COLO668 (cell line): ENCODE results near the gene SLC9A6.
"Not testable (repeated sequence)": the region's sequence is repeated elsewhere in the genome, so short reads cannot be mapped to it uniquely, and the experiment has no call there.

Experiments used
- DNase-seq: peaks from one replicate; lab custom pipeline; 2025; ENCODE audit not compliant: unreplicated experiment; lab: John Stamatoyannopoulos, UW

The SLC9A6 gene

DNA sequence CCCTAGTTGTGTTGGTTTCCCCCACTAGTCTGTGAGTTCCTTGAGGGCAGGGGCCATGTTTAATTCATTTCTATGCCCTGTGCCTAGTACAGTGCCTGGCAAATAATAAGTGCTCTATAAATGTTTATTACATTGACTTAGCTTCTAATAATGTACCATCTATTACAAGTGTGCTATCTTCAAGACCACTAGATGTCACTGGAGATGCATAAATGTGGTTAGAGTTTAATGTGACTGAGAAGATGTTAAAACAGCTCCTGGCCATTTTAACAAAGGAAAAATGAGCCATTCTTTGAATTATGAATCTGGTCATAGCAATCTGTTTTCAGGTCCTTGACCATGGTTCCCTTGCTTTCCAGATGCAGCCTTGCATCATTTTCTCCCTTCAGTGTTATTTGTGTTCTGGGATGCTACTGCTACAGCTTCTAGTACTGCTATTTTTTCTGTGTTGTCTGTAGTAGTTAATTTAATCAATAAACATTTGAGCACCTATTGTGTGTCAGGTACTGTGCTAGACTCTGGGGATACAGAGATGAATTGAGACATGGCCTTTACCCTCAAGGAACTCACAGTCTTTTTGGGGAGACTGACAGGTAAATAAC lies 43.2 kb downstream of the SLC9A6 start:
- DNase-seq = no peak

DNA sequence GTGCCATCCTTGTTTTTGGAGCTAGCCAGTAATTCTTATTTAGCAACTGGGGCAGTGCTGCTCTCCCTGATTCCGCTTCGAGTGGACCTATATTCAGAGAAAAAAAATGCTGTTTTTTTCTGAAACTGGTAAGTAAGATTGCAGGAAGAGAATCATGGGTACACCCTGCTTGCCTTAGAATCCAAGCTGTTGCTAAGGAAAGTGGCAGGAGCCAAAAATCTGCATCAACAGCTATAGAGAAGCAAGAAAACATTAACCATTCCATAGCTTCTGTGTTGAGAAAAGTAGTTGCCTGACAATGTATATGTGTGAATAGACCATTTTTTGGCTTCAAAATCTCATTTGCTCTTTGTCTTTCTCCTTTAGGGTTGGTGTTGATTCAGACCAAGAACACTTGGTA lies 44.5 kb downstream of the SLC9A6 start:
- DNase-seq = no peak

DNA sequence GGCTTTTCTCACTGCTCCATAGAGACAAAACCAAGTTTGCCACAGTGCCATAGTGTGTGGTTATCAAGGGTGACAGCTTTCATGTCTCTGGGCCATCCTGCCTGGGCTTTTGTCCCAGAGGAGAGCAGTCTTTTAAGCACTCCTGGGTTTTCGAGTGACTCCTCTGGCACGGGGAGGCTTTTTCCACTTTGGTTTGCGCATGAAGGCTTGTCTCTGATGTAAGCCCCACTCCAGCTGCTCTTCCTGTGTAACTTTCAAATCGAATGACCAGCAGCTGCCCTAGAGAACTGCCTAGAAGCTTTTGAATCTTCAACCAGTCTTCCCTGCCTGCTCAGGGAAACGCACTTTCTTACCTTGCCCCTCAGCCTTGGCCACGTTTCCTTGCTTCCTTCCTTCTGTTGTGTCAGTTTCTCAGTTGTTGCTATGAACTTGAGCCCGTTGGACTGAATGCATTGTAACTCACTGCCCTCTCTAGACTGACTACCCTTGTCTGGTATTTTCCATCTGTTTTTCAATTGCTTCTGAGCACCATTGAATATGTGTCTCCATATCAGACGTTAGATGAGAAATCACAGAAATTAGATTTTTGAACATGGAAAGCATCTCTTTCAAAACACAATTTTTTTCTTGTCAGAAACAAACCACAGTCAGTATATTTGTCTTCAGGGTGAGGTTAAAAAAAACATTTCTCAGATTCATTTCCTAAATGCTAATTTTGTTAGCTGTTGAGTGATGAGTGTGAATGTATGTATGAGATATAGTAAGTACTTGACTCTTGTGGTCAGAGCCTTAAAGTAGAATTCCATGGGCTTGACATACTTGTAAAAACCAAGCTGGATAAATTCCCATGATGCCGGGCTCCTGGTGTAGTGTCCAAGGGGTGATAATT lies 45.3 kb downstream of the SLC9A6 start:
- DNase-seq = no peak

DNA sequence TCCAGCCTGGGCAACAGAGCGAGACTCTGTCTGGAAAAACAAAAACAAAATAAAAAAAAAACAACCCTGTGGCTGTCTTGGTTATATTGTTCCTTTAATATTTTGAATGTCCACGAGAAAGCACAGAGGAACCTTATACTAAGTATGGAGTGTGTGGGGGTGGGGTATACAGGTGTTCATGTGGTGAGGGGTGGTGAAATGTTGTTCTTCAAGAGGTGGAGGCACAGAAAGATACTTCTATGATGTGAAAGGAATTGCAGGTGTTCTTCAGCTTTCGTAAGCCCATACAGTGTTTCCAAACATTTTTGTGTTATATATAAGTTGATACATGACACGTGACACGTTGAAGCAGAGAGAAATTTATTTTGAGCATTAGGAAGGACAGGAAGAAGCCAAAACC lies 46.4 kb downstream of the SLC9A6 start:
- DNase-seq = no peak

DNA sequence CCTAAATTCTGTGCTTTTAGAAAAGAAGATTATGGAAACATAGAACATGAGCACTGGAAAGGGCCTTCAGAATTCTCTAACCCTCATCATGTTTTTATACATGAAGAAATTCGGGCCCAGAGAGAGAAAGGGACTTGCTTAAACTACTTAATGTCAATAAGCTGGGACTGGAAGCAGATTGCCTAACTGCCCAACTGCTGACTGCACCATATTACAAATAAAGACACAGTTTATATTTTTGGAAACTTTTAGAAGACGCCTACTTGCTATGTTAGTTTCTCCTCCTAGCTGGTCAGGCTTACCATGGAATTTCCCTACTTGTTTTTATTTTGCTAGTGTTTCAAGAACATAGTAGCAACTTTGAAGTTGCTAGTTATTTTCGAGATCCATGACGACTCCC lies 47.1 kb downstream of the SLC9A6 start:
- no peak for DNase-seq

DNA sequence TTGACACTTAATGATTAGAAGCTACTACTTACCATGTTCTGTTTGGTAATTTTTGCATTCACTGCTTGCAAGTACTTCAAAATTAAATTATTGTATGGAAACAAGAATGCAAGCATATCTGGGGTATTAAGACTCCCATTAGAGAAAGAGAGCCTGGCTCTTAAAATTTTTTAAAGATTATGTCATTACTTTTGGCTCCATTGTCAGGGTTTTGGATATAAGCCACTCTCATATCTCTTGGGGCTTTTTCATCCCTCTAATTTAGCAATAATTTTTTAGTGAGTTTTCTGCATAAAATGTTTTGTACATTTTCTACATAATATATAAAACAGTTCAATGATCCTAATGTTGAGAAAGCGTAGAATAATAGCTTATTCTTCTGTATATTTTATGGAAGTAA lies 49.4 kb downstream of the SLC9A6 start:
- DNase-seq = no peak

DNA sequence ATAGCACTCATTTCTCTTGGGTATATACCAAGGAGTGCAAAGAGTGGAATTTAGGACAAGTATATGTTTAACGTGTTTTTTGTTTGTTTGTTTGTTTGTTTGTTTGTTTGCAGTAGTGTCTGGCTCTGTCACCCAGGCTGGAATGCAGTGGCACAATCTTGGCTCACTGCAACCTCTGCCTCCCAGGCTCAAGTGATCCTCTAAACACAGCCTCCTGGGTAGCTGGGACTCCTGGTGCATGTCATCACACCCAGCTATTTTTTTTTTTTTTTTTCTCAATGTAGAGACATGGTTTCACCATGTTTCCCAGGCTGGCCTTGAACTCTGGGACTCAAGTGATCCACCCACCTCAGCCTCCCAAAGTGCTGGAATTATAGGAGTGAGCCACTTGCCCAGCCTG lies 50.4 kb downstream of the SLC9A6 start:
- DNase-seq = no peak

DNA sequence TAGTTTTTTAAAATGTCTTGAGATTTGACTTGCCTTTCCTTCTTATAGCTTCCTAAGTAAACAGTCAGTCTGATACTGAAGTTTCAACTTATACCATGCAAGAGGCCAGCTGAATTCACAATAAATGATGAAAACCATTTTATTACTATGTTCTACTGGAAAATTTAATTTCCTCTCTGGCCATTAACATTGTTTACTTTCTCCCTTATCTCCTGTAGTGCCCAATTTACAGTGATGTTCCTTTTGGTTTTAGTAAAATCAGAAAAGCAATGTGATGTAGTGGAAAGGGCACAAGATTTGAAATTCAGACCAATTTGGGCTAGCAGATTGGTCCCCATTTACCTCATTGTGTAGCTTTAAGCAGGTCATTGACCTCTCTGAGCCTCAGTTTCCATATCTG lies 54.2 kb downstream of the SLC9A6 start:
- DNase-seq = no peak

DNA sequence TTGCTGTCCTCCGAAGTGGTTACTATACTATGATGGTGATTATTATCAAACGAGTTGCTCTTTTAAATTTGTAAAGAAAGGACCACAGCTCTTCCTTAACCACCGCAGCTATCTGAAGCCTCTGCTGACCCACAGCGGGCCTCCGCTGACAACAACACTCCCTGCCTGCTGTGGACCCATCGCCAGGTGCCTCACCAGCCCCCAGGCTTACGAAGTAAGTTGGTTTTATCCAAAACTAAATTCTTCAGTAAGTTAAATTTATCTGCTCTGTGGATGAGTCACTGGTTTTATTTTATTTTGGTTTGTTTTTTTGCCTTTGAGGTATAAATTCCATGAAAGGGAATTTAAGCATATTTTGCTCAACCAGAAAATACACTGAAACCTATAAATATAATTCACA lies 54.7 kb downstream of the SLC9A6 start:
- DNase-seq = no peak

DNA sequence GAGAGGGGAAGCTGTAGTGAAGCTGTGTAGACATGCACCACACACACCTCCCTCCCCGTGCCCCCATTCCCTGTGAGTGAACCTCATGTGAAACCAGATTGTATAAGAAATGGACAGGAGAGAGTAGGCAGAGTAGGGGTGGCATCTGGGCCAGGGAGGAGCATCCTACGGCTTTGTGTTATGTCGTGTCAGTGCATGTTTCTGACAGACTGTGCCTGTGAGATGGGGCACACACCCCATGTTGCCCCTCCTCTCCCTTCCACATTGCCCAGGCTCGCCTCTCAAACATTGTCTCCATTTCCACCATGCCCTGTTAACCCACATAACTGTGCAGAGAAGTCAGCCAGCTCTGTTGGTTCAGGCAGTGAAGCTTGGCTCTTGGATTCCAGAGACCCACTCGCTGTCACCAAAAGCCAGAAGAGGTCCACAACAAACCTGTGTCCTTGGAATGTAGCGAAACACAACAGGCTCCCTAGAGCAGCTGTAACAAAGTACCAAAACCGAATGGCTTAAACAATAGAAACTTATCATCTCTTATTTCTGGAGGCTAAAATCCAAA lies 56.1 kb downstream of the SLC9A6 start:
- DNase-seq = no peak

DNA sequence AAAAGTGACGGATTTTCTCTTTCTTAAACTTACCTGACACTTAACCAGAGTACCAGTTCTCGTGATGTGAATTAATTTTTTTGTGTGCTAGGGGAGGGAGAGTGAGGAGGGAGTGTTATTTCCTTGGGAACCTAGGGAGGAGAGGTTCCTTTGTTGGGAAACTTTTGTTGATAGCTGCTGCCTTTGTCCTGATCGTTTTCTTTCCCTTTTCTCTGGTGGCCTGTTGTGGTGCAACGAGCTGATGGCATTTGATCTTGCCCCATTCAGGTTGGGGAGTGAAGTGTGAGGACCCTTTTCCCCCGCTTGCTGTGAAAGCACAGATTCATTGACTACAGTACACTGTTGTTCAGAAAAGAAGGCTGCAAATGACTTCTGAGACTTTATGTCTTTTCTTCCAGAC lies 59.8 kb downstream of the SLC9A6 start:
- DNase-seq = no peak

DNA sequence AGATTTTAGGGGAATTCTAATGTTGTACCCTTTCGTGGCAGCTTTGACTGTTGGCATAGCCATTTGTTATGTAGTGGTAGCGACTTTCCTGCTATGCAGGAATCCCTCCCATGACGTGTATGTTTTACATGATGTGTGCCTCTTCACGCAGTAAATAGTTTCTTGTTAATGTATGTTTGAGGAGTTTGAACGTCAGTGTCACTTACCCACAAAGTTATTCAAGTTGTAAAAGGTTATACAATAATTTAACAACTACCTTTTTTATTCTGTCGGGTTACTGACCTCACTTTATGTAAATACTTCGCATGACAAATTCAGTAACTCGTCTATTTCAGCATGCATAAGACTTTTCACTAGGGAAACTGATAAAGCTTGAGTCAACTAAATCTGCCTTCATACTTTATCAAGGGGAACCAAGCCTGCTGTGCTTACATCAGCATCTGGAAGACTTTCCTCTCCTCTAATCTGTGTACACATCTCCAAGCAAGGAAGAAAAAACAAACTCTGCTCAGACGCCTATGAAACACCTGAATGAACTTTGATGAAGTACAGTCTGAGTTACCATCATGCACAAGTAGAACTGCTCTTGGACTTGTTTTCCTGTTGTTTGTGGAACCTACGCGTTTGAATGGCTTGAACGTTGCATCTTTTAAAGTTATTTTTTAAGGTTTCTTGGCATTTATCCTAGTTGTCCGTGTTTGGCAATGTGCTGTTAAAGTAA lies 61.2 kb downstream of the SLC9A6 start:
- no peak for DNase-seq

DNA sequence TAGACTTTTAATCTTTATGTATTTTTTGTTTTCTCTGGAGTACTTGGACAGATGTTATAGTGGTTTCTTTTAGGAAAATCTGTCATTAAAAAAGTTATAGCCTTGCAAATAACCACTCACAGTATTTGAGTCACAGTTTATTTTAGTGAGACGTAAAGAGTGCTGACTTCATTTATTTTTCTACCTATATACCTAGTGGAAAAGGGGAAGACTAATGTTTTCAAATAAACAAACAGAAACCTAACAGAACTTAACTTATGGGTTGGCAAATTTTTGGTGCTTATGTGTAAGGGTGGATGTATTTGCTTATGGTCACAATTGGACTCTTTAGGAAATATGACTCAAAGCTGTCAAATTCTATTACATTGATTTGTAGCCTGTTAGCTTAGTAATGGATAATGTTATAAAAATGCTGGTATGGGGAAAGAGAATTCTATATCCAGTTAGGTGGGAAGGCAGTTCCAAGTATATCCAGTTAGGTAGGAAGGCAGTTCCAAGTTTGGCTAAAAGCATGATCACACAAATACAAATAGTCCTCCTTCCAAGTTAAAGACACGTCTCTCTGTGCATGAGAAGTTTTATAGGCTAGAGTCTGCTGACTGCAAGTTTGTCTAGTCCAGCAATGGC lies 61.9 kb downstream of the SLC9A6 start:
- DNase-seq = no peak

DNA sequence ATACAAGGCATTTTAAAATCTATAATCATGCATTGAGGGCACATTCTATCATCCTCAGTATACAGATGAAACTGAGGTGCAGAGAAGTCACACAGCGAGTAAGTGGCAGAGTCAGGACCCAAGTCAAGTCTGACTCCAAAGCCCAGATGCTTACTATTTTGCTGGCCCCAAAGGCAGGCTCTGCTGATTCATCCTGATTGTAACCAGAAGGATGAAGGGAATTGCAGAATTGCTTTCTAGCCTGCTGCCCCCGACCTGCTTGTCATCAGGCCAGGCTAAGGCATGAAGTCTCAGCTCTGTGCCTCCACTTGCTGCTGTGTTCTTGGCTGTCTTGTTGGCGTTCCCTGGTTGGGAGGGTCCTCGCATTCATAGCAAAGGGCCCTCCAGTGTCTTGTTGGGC lies 62.7 kb downstream of the SLC9A6 start:
- DNase-seq = no peak

DNA sequence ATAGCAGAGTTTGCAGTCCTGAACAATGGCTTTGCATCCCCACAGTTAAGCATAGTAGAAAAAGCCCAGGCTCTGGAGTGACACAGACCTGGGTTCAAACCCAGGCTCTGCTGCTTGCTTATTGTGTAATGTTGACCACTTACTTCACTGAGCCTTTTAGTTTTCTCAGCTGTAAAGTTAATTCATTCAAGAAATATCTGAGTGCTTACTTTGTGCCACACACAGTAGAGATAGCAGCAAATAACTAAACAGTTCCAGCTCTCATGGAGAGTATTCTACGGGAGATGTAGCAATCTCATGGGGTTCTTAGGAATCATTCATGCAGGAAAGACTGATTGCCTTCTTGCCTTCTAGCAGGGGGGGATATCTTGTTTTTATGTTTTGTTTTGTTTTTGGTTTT lies 63.2 kb downstream of the SLC9A6 start:
- DNase-seq = no peak

DNA sequence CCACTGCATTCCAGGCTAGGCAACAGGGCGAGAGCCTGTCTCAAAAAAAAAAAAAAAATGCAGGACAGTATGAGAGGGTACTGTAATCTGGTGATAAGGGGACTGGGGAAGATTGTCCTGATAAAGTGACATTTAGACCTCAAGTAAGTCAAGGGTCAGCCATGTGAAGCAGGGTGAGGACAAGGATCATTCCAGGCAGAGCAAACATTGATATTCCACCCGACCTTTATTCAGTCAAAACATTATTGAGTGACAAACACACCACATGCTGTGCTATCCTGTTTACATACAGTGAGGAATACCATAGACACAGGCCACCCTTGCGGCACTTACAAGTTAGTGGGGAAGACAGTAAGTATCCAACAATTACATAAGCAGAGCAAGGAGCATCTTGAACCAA lies 64.4 kb downstream of the SLC9A6 start:
- no peak for DNase-seq

DNA sequence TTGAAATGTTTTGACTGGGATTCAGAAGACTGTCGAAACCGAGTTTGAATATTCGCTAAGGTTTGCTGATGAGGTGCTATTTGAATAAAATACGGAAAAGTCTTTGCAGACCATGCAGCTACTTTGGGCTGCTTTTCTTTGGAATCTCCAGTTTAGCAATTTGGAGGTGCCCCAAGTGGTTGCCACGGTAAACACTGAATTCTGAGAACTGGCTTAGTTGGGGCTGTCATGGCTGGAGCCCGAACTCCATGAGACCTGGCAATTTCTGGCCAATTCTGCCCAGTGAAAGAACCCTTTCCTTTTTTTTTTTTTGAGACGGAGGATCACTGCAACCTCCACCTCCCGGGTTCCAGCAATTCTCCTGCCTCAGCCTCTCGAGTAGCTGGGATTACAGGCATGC lies 65.6 kb downstream of the SLC9A6 start:
- DNase-seq = not testable (repeated sequence)

DNA sequence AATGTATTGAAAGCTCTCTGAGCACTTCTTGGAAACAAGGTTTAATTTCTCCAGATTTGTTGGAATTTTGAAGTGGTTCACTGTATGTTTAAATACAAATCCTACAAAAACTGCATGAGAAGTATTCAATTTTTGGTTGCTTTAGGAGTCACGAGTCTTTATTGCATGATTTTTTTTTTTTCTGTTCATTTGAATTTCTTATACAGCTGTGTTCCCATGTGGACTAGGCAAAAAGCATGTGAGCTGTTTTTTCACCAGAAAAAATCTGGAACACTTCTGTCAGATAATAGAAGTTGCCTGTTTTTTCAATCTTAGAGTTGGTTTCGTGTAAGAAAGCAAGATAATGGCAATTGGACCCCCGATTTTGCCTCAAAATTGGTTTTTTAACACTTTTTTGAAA lies 66.4 kb downstream of the SLC9A6 start:
- DNase-seq = no peak

DNA sequence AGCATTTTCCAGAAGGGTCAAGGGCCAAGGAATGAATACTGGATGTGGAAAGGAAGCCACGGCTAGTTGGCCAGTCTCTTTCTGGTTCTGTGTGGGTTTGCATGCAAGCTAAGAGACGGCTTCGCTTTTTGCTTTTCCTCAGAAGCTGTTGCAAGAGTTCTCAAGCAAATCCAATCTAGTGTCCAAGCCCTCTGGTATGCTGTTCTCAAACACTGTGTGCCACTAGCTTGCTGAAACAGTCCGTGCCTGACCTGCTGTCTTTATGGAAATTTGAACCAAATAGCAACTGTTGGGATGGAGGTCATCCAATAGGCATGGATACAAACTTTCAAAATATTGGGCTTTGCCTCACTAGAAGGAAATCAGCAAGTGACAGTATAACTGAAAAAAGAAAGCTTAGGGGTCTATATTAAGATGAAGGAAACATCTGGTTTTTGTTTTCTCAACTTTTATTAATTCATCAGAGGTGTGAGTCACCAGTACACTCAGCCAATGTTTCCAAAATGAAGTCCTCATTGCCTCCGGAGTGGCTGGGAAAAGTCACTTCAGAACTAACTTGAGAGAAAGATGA lies 70.5 kb downstream of the SLC9A6 start:
- no peak for DNase-seq

DNA sequence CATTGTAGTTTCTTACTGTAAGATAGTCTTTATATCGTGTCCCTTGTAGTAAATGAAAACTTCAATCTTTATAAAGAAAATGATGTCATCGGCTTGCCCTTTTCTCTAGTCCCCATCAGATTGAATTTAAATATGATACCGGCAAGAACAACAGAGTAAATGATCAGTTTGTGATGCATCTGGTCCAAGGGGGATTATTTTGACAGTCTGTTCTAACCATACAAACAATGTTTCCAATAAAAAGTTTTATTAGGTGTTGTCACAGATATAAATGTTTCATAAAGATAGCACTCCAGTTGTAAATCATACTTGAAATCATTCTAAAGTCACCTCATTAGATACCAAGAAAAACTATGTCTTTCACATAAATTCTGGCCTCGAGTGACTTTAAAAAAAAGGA lies 72.3 kb downstream of the SLC9A6 start:
- DNase-seq = no peak

DNA sequence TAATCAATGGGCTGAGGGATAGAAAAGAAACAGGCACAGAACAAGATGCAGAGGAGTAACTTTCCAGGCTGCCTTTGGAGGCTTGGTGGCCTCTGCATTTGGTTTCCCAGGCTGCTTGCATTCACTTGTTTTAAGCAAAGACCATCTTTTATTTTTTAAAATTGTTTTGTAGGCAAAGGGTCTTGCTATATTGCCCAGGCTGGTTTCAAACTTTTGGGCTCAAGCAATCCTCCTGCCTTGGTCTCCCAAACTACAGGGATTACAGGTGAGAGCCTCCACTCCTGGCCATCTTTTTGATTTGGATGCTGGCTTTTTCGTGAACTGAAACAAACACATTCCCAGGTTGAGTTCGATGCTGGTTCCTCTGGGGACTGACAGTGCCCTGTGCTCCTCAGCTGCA lies 74.1 kb downstream of the SLC9A6 start:
- DNase-seq = no peak
